Measurements from ENCODE around the gene GPR84. TPM values are rescaled to one million over a fixed set of nuclear protein-coding genes. Genes with fewer than 3 reads are reported as not detected.
"Not testable (repeated sequence)": the region's sequence is repeated elsewhere in the genome, so short reads cannot be mapped to it uniquely, and the experiment has no call there.

GPR84 gene
- total and polyA plus RNA-seq, 2 experiments from 2014 or later = not detected

DNA sequence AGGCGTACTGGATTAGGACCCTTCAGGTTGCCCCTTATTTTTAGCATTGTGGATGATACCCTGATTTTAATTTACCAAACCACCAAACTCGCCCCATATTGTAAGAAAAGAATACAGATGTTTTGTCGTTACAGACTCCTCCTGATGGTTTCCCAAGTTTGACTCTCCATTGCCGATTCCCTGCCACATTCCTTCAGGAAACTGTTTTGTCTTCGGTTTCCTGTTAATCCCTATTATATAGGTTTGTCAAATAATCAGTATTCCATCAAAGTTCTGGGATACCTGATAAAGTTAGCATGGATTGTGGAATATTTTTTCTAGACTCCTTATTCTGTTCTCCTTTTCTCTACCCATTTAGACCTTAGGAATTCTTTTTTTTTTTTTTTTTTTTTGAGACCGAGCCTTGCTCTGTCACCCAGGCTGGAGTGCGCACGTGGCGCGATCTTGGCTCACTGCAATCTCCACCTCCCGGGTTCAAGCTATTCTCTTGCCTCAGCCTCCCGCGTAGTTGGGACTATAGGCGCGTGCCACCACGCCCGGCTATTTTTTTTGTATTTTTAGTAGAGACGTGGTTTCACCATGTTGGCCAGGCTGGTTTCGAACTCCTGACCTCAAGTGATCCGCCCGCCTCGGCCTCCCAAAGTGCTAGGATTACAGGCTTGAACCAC is 38.7 kb downstream of the GPR84 start:
- H3K9me2 ChIP-seq (ENCODE audit: insufficient read depth); H4K20me1 ChIP-seq (replicated peaks; ENCODE audit: insufficient read depth); ATAC-seq; H3F3A ChIP-seq (replicated peaks; ENCODE audit: low read depth); DNase-seq (ENCODE audit: low spot score); H3K27me3 Mint-ChIP-seq (ENCODE audit: insufficient read depth, low read depth, poor library complexity); H3K27me3 ChIP-seq (ENCODE audit: insufficient read depth); H3K79me2 ChIP-seq (replicated peaks; ENCODE audit: insufficient read depth); H3K9me3 Mint-ChIP-seq; H2AFZ ChIP-seq; H3K36me3 ChIP-seq (ENCODE audit: insufficient read depth); H3K36me3 Mint-ChIP-seq (ENCODE audit: low read depth): not testable (repeated sequence)
- Histone ChIP-seq H3K4me3 (peak overlapping the region; percentile 53), H3K4me2 (peak overlapping the region; percentile 74), H3K4me1 (ENCODE audit: insufficient read depth) (peaks cover 23% of the 10 kb centered on the region), H3K27ac (ENCODE audit: low read depth) (peak overlapping the region; percentile 0; the same call in 1 of the 2 replicates)
- H3K4me3 Mint-ChIP-seq = peak overlapping the region; percentile 100
- H3K27ac Mint-ChIP-seq = peak overlapping the region; percentile 97
- H3K4me1 Mint-ChIP-seq = peaks cover 27% of the 10 kb centered on the region

DNA sequence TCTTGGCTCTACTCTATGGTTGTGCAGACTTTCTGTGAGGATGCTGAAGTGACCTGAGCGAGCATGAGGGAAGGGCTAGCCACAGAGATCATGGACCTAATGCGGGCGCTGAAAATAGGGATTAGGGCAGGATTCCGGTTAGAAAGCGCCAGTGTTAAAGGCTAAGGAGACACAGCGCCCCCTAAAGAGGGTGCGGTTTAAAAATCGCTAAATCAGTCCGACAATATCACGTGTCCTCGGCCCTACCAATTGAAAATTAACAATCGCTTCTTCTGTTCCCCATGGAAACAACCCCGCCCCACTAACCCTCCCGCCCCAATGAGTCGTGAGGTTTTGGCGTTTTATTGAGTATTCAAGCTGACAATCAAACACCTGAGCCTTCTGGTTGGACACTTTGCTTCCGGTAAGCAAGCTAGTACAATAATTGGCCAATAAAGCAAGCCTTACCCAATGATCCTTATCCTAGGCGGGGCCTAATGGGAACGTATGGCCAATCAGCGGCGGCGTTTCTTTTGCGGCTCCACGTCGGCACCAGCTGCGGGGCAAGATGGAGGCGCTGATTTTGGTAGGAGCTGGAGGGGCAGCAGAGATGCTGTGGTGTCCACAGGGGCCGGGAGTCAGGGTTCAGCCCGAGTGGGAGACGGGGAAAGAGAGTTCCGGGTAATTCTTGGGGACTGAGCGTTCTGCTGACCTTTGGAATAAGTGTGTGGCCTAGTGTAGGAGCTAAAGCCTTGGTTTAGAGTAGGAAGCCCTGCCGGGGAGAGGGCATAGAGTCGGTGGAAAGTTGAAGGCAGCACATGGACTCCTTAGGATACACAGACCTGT is 39.5 kb downstream of the GPR84 start, which contains the start of gene COPZ1:
Gene COPZ1, plus strand, starts transcription at position 515 of the 825 bp plus-strand sequence. Its CDS starts 33 bp downstream, at position 548.
- H3K4me1 ChIP-seq (ENCODE audit: insufficient read depth) = peaks cover 15% of the 10 kb centered on the region
- Mint-ChIP-seq H3K27ac (peak within 1 kb of the TSS; percentile 97), H3K4me3 (peak within 1 kb of the TSS; percentile 100), H3K27me3 (ENCODE audit: insufficient read depth, low read depth, poor library complexity) (peaks cover 3% of the 10 kb centered on the region), H3K36me3 (ENCODE audit: low read depth) (no peaks in the 10 kb centered on the region), H3K4me1 (peaks cover 19% of the 10 kb centered on the region), H3K9me3 (no peaks in the 10 kb centered on the region)
- H3K27ac ChIP-seq (ENCODE audit: low read depth) = peak within 1 kb of the TSS; percentile 0; the same call in 1 of the 2 replicates
- H3K36me3 ChIP-seq (ENCODE audit: insufficient read depth) = no peaks in the 10 kb centered on the region
- no peaks in the 10 kb centered on the region for H3K27me3 ChIP-seq (ENCODE audit: insufficient read depth)
- H3K9me2 ChIP-seq (ENCODE audit: insufficient read depth) = no peaks in the 10 kb centered on the region
- peak within 1 kb of the TSS; percentile 39 for H2AFZ ChIP-seq
- H3F3A ChIP-seq (replicated peaks; ENCODE audit: low read depth) = no peaks in the 10 kb centered on the region; the same call in none of the 2 replicates
- ATAC-seq (peak; percentile 95), DNase-seq (ENCODE audit: low spot score) (peak; percentile 100)
- peak within 1 kb of the TSS; percentile 74 for H3K4me2 ChIP-seq
- peaks cover 7% of the 10 kb centered on the region for H3K79me2 ChIP-seq (replicated peaks; ENCODE audit: insufficient read depth)
- no peak for TF ChIP-seq ZNF114 (CRISPR knock-in tag; IDR thresholded peaks at IDR 0.05)
- TF ChIP-seq CREB1 (CRISPR knock-in tag; IDR thresholded peaks at IDR 0.05; ENCODE audit: low read depth) = peak; percentile 86
- no peak for TF ChIP-seq EZH2phosphoT487 (IDR thresholded peaks at IDR 0.05; ENCODE audit: unreplicated experiment)
- no peak for TF ChIP-seq JUNB (IDR thresholded peaks at IDR 0.05; ENCODE audit: unreplicated experiment)
- peak; percentile 69 for TF ChIP-seq POLR2AphosphoS5 (IDR thresholded peaks at IDR 0.05; ENCODE audit: low read depth)
- TF ChIP-seq, protein P1, sequence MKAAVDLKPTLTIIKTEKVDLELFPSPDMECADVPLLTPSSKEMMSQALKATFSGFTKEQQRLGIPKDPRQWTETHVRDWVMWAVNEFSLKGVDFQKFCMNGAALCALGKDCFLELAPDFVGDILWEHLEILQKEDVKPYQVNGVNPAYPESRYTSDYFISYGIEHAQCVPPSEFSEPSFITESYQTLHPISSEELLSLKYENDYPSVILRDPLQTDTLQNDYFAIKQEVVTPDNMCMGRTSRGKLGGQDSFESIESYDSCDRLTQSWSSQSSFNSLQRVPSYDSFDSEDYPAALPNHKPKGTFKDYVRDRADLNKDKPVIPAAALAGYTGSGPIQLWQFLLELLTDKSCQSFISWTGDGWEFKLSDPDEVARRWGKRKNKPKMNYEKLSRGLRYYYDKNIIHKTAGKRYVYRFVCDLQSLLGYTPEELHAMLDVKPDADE (IDR thresholded peaks at IDR 0.05) = no peak
- TF ChIP-seq NANOG (IDR thresholded peaks at IDR 0.05; ENCODE audit: borderline replicate concordance) = 0 out of 2 replicates have a peak, but pooled peaks have one; percentile 7
- TF ChIP-seq, protein P2, sequence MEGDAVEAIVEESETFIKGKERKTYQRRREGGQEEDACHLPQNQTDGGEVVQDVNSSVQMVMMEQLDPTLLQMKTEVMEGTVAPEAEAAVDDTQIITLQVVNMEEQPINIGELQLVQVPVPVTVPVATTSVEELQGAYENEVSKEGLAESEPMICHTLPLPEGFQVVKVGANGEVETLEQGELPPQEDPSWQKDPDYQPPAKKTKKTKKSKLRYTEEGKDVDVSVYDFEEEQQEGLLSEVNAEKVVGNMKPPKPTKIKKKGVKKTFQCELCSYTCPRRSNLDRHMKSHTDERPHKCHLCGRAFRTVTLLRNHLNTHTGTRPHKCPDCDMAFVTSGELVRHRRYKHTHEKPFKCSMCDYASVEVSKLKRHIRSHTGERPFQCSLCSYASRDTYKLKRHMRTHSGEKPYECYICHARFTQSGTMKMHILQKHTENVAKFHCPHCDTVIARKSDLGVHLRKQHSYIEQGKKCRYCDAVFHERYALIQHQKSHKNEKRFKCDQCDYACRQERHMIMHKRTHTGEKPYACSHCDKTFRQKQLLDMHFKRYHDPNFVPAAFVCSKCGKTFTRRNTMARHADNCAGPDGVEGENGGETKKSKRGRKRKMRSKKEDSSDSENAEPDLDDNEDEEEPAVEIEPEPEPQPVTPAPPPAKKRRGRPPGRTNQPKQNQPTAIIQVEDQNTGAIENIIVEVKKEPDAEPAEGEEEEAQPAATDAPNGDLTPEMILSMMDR (conservative IDR thresholded peaks at IDR 0.05; ENCODE audit: low read depth in 2 of 2) = peak; percentile 77 to 92
- peak within 1 kb of the TSS; percentile 53 for H3K4me3 ChIP-seq
- no peaks in the 10 kb centered on the region for H4K20me1 ChIP-seq (replicated peaks; ENCODE audit: insufficient read depth)
